Vagina (tissue), 2 donors: ENCODE data around the gene POU6F2.

Experiments used
- POLR2A ChIP-seq, 2 donors: fragments of 450-650 bp; IDR thresholded peaks; one replicate each; pipeline ENCODE4 v1.6.1; 2017; ENCODE audit warnings: antibody characterized with exemption in 2 of 2, mild to moderate bottlenecking in 2 of 2, moderate library complexity in 2 of 2
- TF ChIP-seq, protein P1 (sequence below), 3 experiments: fragments of 450-650 bp in 2 of 3; fragments of 200-600 bp in 1 of 3; sonication (generic) in 1 of 3; IDR thresholded peaks; one replicate each; pipeline ENCODE4 v1.5.1; 2017 to 2019; ENCODE audit warnings: antibody characterized with exemption in 3 of 3, mild to moderate bottlenecking in 2 of 3, moderate library complexity in 2 of 3

DNA sequence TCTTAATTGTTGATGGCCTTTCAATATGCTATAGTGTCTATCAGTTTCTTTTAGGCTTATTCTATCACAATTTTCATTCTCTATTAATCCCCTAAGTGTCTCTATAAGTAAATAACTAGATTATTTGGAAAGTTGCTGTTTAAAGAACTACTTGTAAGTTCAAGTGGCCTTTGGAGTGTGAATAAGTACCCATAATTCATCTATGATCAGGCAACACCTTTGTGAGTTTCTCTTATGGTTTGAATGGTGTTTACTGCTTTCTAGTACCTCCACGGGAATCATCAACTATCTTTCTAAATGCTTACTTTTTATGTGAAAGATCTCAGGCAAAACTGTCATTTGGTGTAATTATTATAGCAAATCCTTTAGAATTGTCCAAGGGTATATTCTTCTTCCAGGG lies 166.7 kb downstream of the POU6F2 start:
- TF ChIP-seq, protein P1, sequence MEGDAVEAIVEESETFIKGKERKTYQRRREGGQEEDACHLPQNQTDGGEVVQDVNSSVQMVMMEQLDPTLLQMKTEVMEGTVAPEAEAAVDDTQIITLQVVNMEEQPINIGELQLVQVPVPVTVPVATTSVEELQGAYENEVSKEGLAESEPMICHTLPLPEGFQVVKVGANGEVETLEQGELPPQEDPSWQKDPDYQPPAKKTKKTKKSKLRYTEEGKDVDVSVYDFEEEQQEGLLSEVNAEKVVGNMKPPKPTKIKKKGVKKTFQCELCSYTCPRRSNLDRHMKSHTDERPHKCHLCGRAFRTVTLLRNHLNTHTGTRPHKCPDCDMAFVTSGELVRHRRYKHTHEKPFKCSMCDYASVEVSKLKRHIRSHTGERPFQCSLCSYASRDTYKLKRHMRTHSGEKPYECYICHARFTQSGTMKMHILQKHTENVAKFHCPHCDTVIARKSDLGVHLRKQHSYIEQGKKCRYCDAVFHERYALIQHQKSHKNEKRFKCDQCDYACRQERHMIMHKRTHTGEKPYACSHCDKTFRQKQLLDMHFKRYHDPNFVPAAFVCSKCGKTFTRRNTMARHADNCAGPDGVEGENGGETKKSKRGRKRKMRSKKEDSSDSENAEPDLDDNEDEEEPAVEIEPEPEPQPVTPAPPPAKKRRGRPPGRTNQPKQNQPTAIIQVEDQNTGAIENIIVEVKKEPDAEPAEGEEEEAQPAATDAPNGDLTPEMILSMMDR (IDR thresholded peaks at IDR 0.05) = no peak
- TF ChIP-seq POLR2A (IDR thresholded peaks at IDR 0.05) = no peak
